NCI-H446 treated with DMSO at 0.1 percent for 48 hours (cell line): ENCODE measurements around the gene NHS.
"Not testable (repeated sequence)": the region's sequence is repeated elsewhere in the genome, so short reads cannot be mapped to it uniquely, and the experiment has no call there.

Experiments used
- DNase-seq: peaks from one replicate; lab custom pipeline; 2025; lab: John Stamatoyannopoulos, UW

NHS gene

GRCh38 chrX:17549107-17549651 is 174.2 kb downstream of the NHS start:
- DNase-seq = no peak

DNA sequence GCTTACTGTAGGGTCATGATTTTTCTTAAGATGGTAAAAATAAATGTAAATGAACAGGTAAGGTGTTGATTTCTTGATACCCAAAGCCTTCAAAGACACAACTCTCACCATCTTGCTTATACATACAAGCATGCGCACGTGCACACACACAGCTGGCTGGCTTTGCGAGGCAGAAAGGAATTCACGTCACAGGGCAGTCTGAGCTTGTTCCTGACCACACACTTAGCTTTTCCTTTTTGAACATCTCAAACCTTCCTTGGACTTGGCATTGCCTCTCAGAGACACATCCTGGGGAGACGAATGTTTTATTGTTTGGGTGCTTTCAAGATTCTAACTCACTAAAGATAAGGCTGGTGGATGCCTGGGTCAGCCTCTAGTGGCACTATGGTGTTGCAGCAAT is 175.0 kb downstream of the NHS start:
- no peak for DNase-seq

GRCh38 chrX:17552044-17552650 is 177.1 kb downstream of the NHS start:
- DNase-seq = no peak

DNA sequence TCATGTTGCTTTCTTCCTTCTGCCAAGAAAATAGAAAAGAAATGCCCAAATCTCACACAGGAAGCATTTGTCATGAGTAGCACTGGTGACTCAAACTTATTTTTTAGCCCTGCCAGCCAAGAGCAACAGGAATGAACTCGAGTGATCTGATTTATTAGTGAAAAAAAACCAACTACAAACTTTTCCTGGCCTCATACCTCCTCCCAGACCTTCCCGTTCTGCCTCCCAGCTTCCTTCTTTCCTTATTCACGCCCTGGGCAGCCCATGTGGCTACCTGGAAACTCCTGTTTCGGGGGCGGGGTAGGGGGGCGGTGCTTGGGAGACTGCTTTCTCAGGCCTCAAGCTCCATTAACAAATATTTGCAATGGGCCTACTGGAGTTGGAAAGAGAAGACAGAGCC is 178.5 kb downstream of the NHS start:
- no peak for DNase-seq

DNA sequence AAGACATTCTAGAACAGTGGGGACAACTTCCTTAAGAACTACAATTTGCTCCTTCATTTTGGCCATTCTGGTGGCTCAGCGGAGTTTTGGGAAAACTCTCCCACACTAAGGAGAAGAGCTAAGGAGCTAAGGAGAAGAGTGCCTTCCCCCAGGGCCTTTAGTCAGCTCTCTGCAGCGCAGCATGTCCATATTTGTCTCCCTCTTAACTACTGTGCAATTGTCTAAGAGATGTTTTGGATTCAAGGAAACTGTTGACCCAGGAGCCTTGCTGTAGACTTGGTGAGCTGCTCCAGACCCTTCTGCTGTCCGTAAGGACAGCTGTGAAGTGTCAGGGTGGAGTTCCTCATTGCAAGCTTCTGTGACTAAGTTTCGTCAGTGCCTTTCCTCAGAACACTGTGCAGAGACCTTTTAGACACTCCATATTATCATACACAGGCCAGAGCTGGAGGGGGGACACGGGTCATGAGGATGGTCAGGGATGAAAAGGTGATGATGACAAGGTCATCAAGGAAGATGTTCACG is 179.0 kb downstream of the NHS start:
- DNase-seq = no peak

DNA sequence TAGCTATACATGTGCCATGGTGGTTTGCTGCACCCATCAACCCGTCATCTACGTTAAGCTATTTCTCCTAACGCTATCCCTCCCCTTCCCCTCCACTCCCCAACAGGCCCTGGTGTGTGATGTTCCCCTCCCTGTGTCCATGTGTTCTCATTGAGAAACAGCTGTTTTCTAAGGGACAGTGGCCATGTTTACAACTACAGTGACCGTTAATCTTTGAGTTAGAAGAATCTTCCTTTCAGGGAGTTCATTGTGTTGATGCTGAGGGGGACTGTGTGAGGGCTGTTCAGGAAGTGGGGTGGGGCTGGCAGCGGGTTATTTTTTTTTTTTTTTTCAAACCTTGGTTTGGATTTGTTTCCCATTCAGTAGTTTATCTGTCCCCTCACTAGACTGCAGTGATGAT is 179.9 kb downstream of the NHS start:
- DNase-seq = no peak

DNA sequence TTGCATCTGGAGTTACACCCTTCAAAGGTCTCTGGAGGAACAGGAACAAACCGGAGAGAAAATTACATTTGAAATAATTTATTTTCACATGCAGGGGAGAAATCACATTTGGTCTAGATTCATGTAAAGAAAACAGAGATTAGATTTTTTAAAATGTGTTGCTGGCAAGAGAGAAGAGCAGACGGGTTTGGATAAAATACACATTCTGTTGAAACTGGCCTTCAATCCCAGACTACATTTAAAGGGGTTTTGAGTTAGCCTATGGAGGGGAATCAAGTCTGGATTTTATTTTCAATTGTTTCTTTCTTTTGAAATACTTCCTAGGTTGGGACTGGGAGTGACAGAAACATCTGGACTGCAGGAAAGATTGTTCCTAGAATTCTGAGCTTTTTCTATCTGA is 180.8 kb downstream of the NHS start:
- DNase-seq = no peak

- DNase-seq = no peak
These were observed 184.9 kb downstream of the NHS start for GRCh38 chrX:17559728-17560379.

DNA sequence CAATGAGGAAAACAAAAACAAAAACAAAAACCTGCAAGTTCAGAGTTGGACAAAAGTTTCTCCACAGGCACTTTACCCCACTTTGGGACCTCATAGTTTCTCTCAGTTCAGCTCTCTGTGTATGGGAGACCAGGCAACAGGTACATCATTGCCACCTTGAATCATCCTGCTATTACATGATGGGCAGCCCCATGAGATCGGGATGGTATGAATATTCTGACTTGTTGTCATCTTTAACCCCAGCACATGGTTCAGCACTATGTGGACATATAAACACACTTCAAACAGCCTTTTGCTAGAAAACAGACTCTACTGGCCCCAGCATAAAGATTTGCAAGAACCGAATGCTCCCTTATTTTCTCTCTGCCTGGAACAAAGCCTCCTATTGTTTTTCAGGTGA is 185.4 kb downstream of the NHS start:
- no peak for DNase-seq

- no peak for DNase-seq
These were observed 188.1 kb downstream of the NHS start for GRCh38 chrX:17563076-17563475.

DNA sequence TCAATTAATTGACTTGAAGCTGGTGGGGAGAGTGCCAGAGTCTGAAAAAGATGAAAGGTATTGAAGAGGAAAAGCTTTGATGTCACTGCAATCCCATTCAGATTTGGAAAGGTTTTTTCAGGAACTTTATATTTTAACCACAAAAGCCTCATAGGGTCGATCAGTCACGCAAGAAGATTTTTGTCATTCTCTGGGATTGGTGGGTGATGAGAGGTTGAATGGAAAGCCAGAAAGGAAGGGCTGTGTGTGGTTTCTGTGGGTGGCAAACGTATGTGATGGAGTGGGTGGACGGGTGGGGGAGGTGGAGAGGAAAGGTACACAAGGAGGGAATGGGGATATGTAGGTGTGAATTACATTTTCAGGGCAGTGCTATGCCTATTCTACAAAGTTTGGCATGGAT is 188.5 kb downstream of the NHS start:
- no peak for DNase-seq

DNA sequence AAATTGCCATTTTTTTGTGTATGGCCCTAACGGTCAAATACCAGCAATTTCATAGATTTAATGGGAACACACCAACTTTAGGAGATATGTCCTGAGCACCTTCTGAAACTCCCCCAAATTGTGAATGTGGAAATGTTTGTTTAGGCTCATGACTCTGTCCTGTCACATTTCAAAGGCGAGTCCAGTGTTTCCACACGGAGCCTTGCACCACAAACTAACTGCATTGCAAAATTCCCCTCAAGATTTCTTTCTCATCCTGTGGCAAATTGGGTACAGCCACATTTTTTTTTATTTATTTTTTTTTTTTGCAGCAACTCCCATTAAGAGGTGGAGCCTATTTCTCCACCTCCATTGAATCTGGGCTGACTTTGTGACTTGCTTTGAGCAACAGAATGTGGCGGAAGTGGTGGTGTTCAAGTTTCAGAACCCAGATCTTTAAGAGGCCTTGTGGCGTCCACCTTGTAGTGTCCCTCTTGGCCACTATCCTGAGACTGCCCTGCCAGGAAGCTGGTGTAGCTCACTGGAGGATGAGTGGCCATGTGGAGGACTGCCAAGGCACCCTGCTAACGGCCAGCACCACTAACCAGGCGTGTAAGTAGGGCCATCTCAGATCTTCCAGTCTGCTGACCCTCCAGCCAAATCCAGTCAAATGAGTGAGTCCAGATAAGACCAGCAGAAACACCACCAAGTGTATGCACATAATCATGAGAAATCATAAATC is 189.8 kb downstream of the NHS start:
- no peak for DNase-seq

GRCh38 chrX:17566740-17567139 is 191.7 kb downstream of the NHS start:
- DNase-seq = no peak

DNA sequence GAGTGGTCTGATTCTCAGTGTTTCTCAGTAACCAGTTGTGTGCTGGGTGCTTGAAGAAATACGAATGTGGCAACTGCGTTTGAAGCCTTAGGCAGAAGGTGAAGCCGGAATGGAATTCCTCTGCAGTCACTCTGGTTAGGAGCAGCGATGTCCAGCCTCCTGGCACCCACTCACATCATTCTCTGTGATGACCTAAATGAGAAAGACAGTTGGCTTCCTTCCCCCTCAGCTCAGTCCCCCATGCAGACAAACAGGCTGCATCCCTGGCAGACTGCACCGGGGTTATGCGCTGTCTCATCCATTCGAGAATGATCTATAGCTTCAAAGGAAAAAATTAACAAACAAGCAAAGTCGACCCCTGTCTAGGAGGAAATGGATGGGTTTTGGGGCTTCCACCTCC is 192.2 kb downstream of the NHS start:
- DNase-seq = no peak

GRCh38 chrX:17567821-17568220 is 192.8 kb downstream of the NHS start:
- DNase-seq = no peak

DNA sequence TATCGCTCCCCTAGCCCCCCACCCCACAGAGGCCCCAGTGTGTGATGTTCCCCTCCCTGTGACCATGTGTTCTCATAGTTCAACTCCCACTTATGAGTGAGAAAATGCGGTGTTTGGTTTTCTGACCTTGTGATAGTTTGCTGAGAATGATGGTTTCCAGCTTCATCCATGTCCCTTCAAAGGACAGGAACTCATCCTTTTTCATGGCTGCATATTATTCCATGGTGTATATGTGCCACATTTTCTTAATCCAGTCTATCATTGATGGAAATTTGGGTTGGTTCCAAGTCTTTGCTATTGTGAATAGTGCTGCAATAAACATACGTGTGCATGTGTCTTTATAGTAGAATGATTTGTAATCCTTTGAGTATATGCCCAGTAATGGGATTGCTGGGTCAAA is 193.8 kb downstream of the NHS start:
- DNase-seq = not testable (repeated sequence)

GRCh38 chrX:17579026-17579425 is 204.0 kb downstream of the NHS start:
- DNase-seq = no peak

GRCh38 chrX:17580539-17581152 is 205.6 kb downstream of the NHS start:
- no peak for DNase-seq

DNA sequence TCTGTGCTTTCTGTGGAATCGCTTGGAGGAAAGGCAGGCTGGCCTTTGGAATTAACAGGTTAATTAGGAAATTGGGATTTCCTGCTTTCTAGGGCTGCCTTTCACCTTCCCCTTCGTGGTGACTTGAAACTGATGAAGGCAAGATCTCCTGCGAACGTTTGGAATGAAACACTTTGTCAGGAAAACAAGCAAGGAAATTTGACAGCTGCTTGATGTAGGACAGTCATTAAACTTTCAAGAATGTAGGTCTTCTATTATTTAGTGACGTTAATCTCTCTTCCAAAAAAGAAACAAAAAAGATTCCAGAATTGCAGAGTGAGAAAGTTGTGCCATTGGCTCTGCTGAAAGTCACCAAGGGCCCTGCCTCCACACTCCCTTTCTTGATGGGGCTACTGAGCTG is 206.6 kb downstream of the NHS start:
- DNase-seq = no peak

- no peak for DNase-seq
These were observed 209.3 kb downstream of the NHS start for GRCh38 chrX:17584248-17584681.

DNA sequence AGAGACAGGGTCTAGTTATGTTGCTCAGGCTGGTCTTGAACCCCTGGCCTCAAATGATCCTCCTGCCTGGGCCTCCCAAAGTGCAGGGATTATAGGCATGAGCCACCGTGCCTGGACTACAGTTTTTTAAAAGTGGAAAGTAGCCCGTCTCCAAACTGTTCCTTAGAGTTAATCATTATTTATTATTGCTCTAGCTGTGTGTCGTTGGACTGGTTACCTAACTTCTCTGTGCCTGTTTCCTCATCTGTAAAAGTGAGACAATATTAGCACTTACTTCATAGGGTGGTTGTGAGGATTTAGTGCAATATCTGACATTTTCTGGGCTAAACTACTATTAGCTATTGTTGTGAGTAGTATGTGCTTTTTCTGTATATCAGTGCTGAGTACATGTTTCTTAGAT is 210.0 kb downstream of the NHS start:
- DNase-seq = no peak

- DNase-seq = no peak
These were observed 212.4 kb downstream of the NHS start for GRCh38 chrX:17587366-17587765.

GRCh38 chrX:17588303-17588702 is 213.3 kb downstream of the NHS start:
- DNase-seq = no peak
